ENCODE results near the gene BNIP3.

- TF ChIP-seq CTCF (IDR thresholded peaks at IDR 0.05; ENCODE audit: borderline replicate concordance, extremely low read depth, low read length, poor library complexity, severe bottlenecking) (no peak), EZH2 (IDR thresholded peaks at IDR 0.05; ENCODE audit: borderline replicate concordance, low read depth, low read length, severe bottlenecking) (no peak)
These were observed 16.5 kb upstream of the BNIP3 start for GRCh38 chr10:131998050-131998844.
